H9 (cell line): ENCODE measurements around the gene NDNF. TPM values are rescaled to one million over a fixed set of nuclear protein-coding genes. Genes with fewer than 3 reads are reported as not detected.

ENCODE experiments used
- DNase-seq: peaks from one replicate; pipeline ENCODE4 v3.0.0-alpha.2; 2017
- H2AFZ ChIP-seq: one replicate; pipeline ENCODE4 v1.6.1; 2013; ENCODE audit warnings: mild to moderate bottlenecking, low read length, control low read depth, moderate library complexity
- H2AK5ac ChIP-seq: 2 replicates; pipeline ENCODE4 v1.6.1; 2013; ENCODE audit warnings: low read length, control low read depth, mixed read lengths; ENCODE audit not compliant: insufficient read length
- H2BK120ac ChIP-seq: one replicate; pipeline ENCODE4 v1.6.1; 2013; ENCODE audit warnings: low read depth, mild to moderate bottlenecking, low read length, control low read depth, inconsistent platforms; ENCODE audit not compliant: poor library complexity, severe bottlenecking
- H2BK12ac ChIP-seq: 2 replicates; pipeline ENCODE4 v1.6.1; 2013; ENCODE audit warnings: low read length, control low read depth, mixed read lengths, low read depth; ENCODE audit not compliant: insufficient read length
- H2BK15ac ChIP-seq: 2 replicates; pipeline ENCODE4 v1.6.1; 2013; ENCODE audit warnings: low read depth, low read length, control low read depth
- H2BK20ac ChIP-seq: one replicate; pipeline ENCODE4 v1.6.1; 2013; ENCODE audit warnings: low read depth, mild to moderate bottlenecking, low read length, control low read depth, inconsistent platforms; ENCODE audit not compliant: poor library complexity, severe bottlenecking
- H2BK5ac ChIP-seq: 2 replicates; pipeline ENCODE4 v1.6.1; 2013; ENCODE audit warnings: low read length, control low read depth, mixed read lengths; ENCODE audit not compliant: insufficient read length
- H3K14ac ChIP-seq: 2 replicates; pipeline ENCODE4 v1.6.1; 2013; ENCODE audit warnings: low read length, control low read depth; ENCODE audit not compliant: insufficient read depth
- H3K18ac ChIP-seq: 2 replicates; pipeline ENCODE4 v1.6.1; 2013; ENCODE audit warnings: low read depth, mild to moderate bottlenecking, mixed read lengths, low read length, control low read depth; ENCODE audit not compliant: insufficient read length
- H3K23ac ChIP-seq: 2 replicates; pipeline ENCODE4 v1.6.1; 2013; ENCODE audit warnings: low read length, control low read depth, mixed read lengths, low read depth; ENCODE audit not compliant: insufficient read length
- H3K23me2 ChIP-seq: 2 replicates; pipeline ENCODE4 v1.6.1; 2013; ENCODE audit warnings: low read depth, mild to moderate bottlenecking, mixed read lengths, low read length, control low read depth; ENCODE audit not compliant: insufficient read length, poor library complexity, severe bottlenecking
- H3K27ac ChIP-seq: 2 replicates; pipeline ENCODE4 v1.5.1; 2013; ENCODE audit warnings: low read length, control low read depth, mixed read lengths, low read depth; ENCODE audit not compliant: insufficient read length
- H3K27me3 ChIP-seq: 2 replicates; pipeline ENCODE4 v1.6.1; 2013; ENCODE audit warnings: low read length, control low read depth, inconsistent platforms; ENCODE audit not compliant: insufficient read depth
- H3K4ac ChIP-seq: 2 replicates; pipeline ENCODE4 v1.6.1; 2013; ENCODE audit warnings: low read depth, mild to moderate bottlenecking, control low read depth, inconsistent platforms, low read length, moderate library complexity
- H3K4me1 ChIP-seq: 2 replicates; pipeline ENCODE4 v1.6.1; 2013; ENCODE audit warnings: low read length, control low read depth, inconsistent platforms; ENCODE audit not compliant: insufficient read depth
- H3K4me2 ChIP-seq: 2 replicates; pipeline ENCODE4 v1.6.1; 2013; ENCODE audit warnings: low read length, control low read depth, mixed read lengths; ENCODE audit not compliant: insufficient read length, insufficient read depth
- H3K56ac ChIP-seq: 2 replicates; pipeline ENCODE4 v1.6.1; 2013; ENCODE audit warnings: low read depth, mild to moderate bottlenecking, mixed read lengths, low read length, control low read depth; ENCODE audit not compliant: insufficient read length
- H3K79me1 ChIP-seq: 2 replicates; pipeline ENCODE4 v1.6.1; 2013; ENCODE audit warnings: low read depth, mild to moderate bottlenecking, moderate library complexity, low read length, control low read depth, inconsistent platforms; ENCODE audit not compliant: insufficient read depth, poor library complexity, severe bottlenecking
- H3K79me2 ChIP-seq: 2 replicates; pipeline ENCODE4 v1.6.1; 2013; ENCODE audit warnings: low read length, control low read depth, inconsistent platforms; ENCODE audit not compliant: insufficient read depth
- H3K9ac ChIP-seq: 2 replicates; pipeline ENCODE4 v1.6.1; 2013; ENCODE audit warnings: low read length, control low read depth, mixed read lengths; ENCODE audit not compliant: insufficient read length; ENCODE audit errors: extremely low read depth
- H3K9me3 ChIP-seq: one replicate; pipeline ENCODE4 v1.6.1; 2013; ENCODE audit warnings: low read depth, low read length, inconsistent platforms; ENCODE audit not compliant: control insufficient read depth
- H3T11ph ChIP-seq: one replicate; pipeline ENCODE4 v1.6.1; 2013; ENCODE audit warnings: mild to moderate bottlenecking, low read length, control low read depth, inconsistent platforms
- H4K20me1 ChIP-seq: one replicate; pipeline ENCODE4 v1.6.1; 2013; ENCODE audit not compliant: control insufficient read depth, insufficient read length, insufficient read depth
- H4K5ac ChIP-seq: 2 replicates; pipeline ENCODE4 v1.6.1; 2013; ENCODE audit warnings: low read depth, mild to moderate bottlenecking, mixed read lengths, low read length, control low read depth; ENCODE audit not compliant: insufficient read length
- H4K8ac ChIP-seq: replicated peaks from 2 replicates; pipeline ENCODE4 v1.6.1; 2013; ENCODE audit warnings: low read length, control low read depth, mixed read lengths, low read depth; ENCODE audit not compliant: insufficient read length
- H4K91ac ChIP-seq: 2 replicates; pipeline ENCODE4 v1.6.1; 2013; ENCODE audit warnings: low read depth, mild to moderate bottlenecking, moderate library complexity, mixed read lengths, low read length, control low read depth; ENCODE audit not compliant: insufficient read length
- H3K27ac Mint-ChIP-seq, 3 experiments: 2 replicates in 2 of 3; 3 replicates in 1 of 3; pipeline ENCODE4 v1.8.0; 2020 to 2021; ENCODE audit warnings: mixed read lengths in 3 of 3, mild to moderate bottlenecking in 1 of 3, moderate library complexity in 1 of 3
- H3K27me3 Mint-ChIP-seq: 2 replicates; pipeline ENCODE4 v1.8.0; 2021; ENCODE audit warnings: low read depth, mild to moderate bottlenecking, moderate library complexity, mixed read lengths
- H3K36me3 Mint-ChIP-seq, 3 experiments: 2 replicates in 2 of 3; 3 replicates in 1 of 3; pipeline ENCODE4 v1.8.0; 2020 to 2021; ENCODE audit warnings: low read depth in 3 of 3, mixed read lengths in 3 of 3; ENCODE audit not compliant: insufficient read depth in 1 of 3
- H3K4me1 Mint-ChIP-seq, 2 experiments: 2 replicates each; pipeline ENCODE4 v1.8.0; 2020; ENCODE audit warnings: mixed read lengths in 2 of 2
- H3K4me3 Mint-ChIP-seq, 2 experiments: 2 replicates in 1 of 2; 3 replicates in 1 of 2; pipeline ENCODE4 v1.8.0; 2020 to 2021; ENCODE audit warnings: mild to moderate bottlenecking in 2 of 2, mixed read lengths in 2 of 2, moderate library complexity in 1 of 2
- H3K9me3 Mint-ChIP-seq, 2 experiments: 2 replicates in 1 of 2; 3 replicates in 1 of 2; pipeline ENCODE4 v1.8.0; 2020; ENCODE audit warnings: mild to moderate bottlenecking in 2 of 2, mixed read lengths in 2 of 2, moderate library complexity in 1 of 2
- WGBS: extraction: QIAGEN DNeasy Blood & Tissue Kit; methylation state at CpG from one replicate; pipeline ENCODE4 v1.1.7; 2013; ENCODE audit warnings: missing lambda C conversion rate, low lambda C conversion rate, mixed read lengths; ENCODE audit not compliant: insufficient read length; ENCODE audit errors: extremely low coverage; 5-methylcytosine and 5-hydroxymethylcytosine counted together
- total RNA-seq: library from RNA; stranded (reverse); gene quantifications from 2 replicates; pipeline ENCODE4 v1.2.1, GENCODE V29; 2021
- TF ChIP-seq, protein P1 (sequence below): fragments of 200-600 bp; sonication (generic); conservative IDR thresholded peaks from 3 replicates; pipeline ENCODE4 v1.8.0; 2021; ENCODE audit warnings: antibody characterized with exemption, mild to moderate bottlenecking

The NDNF gene
- total RNA-seq, 1 experiment from 2014 or later, result 0.17 TPM

- Histone ChIP-seq H4K91ac (no peak overlapping the region), H3K14ac (no peak overlapping the region), H3K9ac (no peak overlapping the region), H2AK5ac (no peak overlapping the region), H3K18ac (no peak overlapping the region), H3K27me3 (no peaks in the 10 kb centered on the region), H3K79me1 (no peaks in the 10 kb centered on the region), H3K4ac (no peak overlapping the region), H4K20me1 (no peaks in the 10 kb centered on the region), H3K9me3 (no peaks in the 10 kb centered on the region), H3T11ph (no peak overlapping the region), H3K4me2 (no peak overlapping the region), H4K8ac (no peak overlapping the region), H3K56ac (no peak overlapping the region), H3K79me2 (no peaks in the 10 kb centered on the region), H2BK15ac (no peak overlapping the region), H3K23me2 (no peaks in the 10 kb centered on the region), H3K23ac (no peak overlapping the region), H3K4me1 (peaks cover 3% of the 10 kb centered on the region), H2AFZ (no peak overlapping the region), H2BK120ac (no peak overlapping the region), H2BK20ac (no peak overlapping the region), H2BK5ac (no peak overlapping the region), H3K27ac (no peak overlapping the region), H2BK12ac (no peak overlapping the region), H4K5ac (no peak overlapping the region)
- no peaks in the 10 kb centered on the region for H3K27me3 Mint-ChIP-seq
- peaks cover 10 to 14% of the 10 kb centered on the region in 2 experiments for H3K4me1 Mint-ChIP-seq
- H3K4me3 Mint-ChIP-seq, result no peak overlapping the region
- TF ChIP-seq, protein P1, sequence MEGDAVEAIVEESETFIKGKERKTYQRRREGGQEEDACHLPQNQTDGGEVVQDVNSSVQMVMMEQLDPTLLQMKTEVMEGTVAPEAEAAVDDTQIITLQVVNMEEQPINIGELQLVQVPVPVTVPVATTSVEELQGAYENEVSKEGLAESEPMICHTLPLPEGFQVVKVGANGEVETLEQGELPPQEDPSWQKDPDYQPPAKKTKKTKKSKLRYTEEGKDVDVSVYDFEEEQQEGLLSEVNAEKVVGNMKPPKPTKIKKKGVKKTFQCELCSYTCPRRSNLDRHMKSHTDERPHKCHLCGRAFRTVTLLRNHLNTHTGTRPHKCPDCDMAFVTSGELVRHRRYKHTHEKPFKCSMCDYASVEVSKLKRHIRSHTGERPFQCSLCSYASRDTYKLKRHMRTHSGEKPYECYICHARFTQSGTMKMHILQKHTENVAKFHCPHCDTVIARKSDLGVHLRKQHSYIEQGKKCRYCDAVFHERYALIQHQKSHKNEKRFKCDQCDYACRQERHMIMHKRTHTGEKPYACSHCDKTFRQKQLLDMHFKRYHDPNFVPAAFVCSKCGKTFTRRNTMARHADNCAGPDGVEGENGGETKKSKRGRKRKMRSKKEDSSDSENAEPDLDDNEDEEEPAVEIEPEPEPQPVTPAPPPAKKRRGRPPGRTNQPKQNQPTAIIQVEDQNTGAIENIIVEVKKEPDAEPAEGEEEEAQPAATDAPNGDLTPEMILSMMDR, result no peak
- no peak overlapping the region for H3K27ac Mint-ChIP-seq
- DNase-seq, result no peak
- H3K36me3 Mint-ChIP-seq, result no peaks in the 10 kb centered on the region
- no peaks in the 10 kb centered on the region for H3K9me3 Mint-ChIP-seq
- no CpG with 5 or more reads among the region's 9 CpGs for WGBS
These were observed 14.8 kb downstream of the NDNF start for GRCh38 chr4:121057466-121057922.
